Stimulated activated CD4-positive, alpha-beta T cell treated with anti-CD3 and anti-CD28 coated beads, Interleukin-2, amount 100 ng/mL, for 48 hours (primary cell): ENCODE data around the gene NR3C1.

Source experiments
- DNase-seq, 2 donors: peaks; one replicate each; pipeline ENCODE4 v3.0.0-alpha.2; 2020

NR3C1 gene

GRCh38 chr5:143397302-143398052 lies 6.0 kb downstream of the NR3C1 start:
- no peak for DNase-seq

GRCh38 chr5:143396353-143396940 lies 7.0 kb downstream of the NR3C1 start:
- no peak for DNase-seq

- DNase-seq = no peak
Measured at GRCh38 chr5:143395638-143396352, 7.7 kb downstream of the NR3C1 start.

- no peak for DNase-seq
Measured at GRCh38 chr5:143393524-143393923, 10.0 kb downstream of the NR3C1 start.

- no peak for DNase-seq
Measured at GRCh38 chr5:143390941-143391340, 12.5 kb downstream of the NR3C1 start.

GRCh38 chr5:143390258-143390657 lies 13.2 kb downstream of the NR3C1 start:
- DNase-seq = no peak

- no peak for DNase-seq
Measured at GRCh38 chr5:143386725-143387124, 16.8 kb downstream of the NR3C1 start.

- DNase-seq = no peak
Measured at GRCh38 chr5:143384865-143385657, 18.4 kb downstream of the NR3C1 start.

GRCh38 chr5:143383988-143384387 lies 19.5 kb downstream of the NR3C1 start:
- DNase-seq = no peak

- no peak for DNase-seq
Measured at GRCh38 chr5:143379606-143380005, 23.9 kb downstream of the NR3C1 start.

- DNase-seq = no peak
Measured at GRCh38 chr5:143376911-143377813, 26.3 kb downstream of the NR3C1 start.

GRCh38 chr5:143376195-143376779 lies 27.2 kb downstream of the NR3C1 start:
- DNase-seq = no peak

GRCh38 chr5:143374496-143375217 lies 28.8 kb downstream of the NR3C1 start:
- no peak for DNase-seq

- no peak for DNase-seq
Measured at GRCh38 chr5:143373076-143373475, 30.4 kb downstream of the NR3C1 start.

- DNase-seq = no peak
Measured at GRCh38 chr5:143372187-143372829, 31.2 kb downstream of the NR3C1 start.

- no peak for DNase-seq
Measured at GRCh38 chr5:143370440-143370839, 33.0 kb downstream of the NR3C1 start.

- DNase-seq = no peak
Measured at GRCh38 chr5:143364061-143364460, 39.4 kb downstream of the NR3C1 start.

- no peak for DNase-seq
Measured at GRCh38 chr5:143362664-143363227, 40.7 kb downstream of the NR3C1 start.

GRCh38 chr5:143361438-143361837 lies 42.0 kb downstream of the NR3C1 start:
- DNase-seq = no peak

- DNase-seq = no peak
Measured at GRCh38 chr5:143360755-143361154, 42.7 kb downstream of the NR3C1 start.
